HEK293 (cell line): ENCODE measurements around the gene CPN2.

Source experiments
- CTCF ChIA-PET: fragments of 350-600 bp; formaldehyde crosslinking; extraction: SDS; loops from one replicate; lab custom pipeline; 2021; ENCODE audit warnings: antibody characterized with exemption; lab: Yijun Ruan, JAX
- POLR2A ChIA-PET: fragments of 300-600 bp; formaldehyde crosslinking; extraction: SDS; loops from one replicate; lab custom pipeline; 2020; ENCODE audit warnings: antibody characterized with exemption, inconsistent platforms; lab: Yijun Ruan, JAX
- H3K27ac ChIP-seq: fragments of 200-500 bp; sonication (Bioruptor generic); 2 replicates; pipeline ENCODE4 v1.5.1; 2014; ENCODE audit warnings: low read depth, low read length, control low read depth, inconsistent platforms; ENCODE audit errors: extremely low read depth
- H3K36me3 ChIP-seq, 2 experiments: fragments of 200-500 bp in 1 of 2; sonication (Bioruptor generic) in 1 of 2; 1 replicate in 1 of 2; 2 replicates in 1 of 2; pipeline ENCODE4 v1.5.1; 2014 to 2017; ENCODE audit warnings: inconsistent platforms in 2 of 2, low read length in 2 of 2; ENCODE audit not compliant: control insufficient read depth in 2 of 2, insufficient read depth in 1 of 2
- H3K4me1 ChIP-seq: fragments of 200-500 bp; sonication (Bioruptor generic); 2 replicates; pipeline ENCODE4 v1.5.1; 2014; ENCODE audit warnings: mild to moderate bottlenecking, low read length, inconsistent platforms; ENCODE audit not compliant: control insufficient read depth, insufficient read depth
- H3K4me3 ChIP-seq: 2 replicates; pipeline ENCODE4 v1.5.1; 2011; ENCODE audit warnings: low read depth, mild to moderate bottlenecking, control low read depth, low read length, moderate library complexity
- H3K9me3 ChIP-seq: fragments of 200-500 bp; sonication (Bioruptor generic); 2 replicates; pipeline ENCODE4 v1.5.1; 2014; ENCODE audit warnings: low read depth, low read length, inconsistent platforms; ENCODE audit not compliant: control insufficient read depth, insufficient read depth
- ELK4 ChIP-seq: IDR thresholded peaks from 2 replicates; pipeline ENCODE4 v1.6.1; 2011; ENCODE audit warnings: mild to moderate bottlenecking, low read depth, low read length, borderline replicate concordance
- MZF1 ChIP-seq: fragments of 450-650 bp; formaldehyde crosslinking; IDR thresholded peaks from 2 replicates; pipeline ENCODE4 v1.5.1; 2017; ENCODE audit warnings: missing biosample characterization, missing genetic modification characterization, borderline replicate concordance
- PRDM2 ChIP-seq: fragments of 450-650 bp; formaldehyde crosslinking; IDR thresholded peaks from 2 replicates; pipeline ENCODE4 v1.5.1; 2016; ENCODE audit warnings: missing biosample characterization, missing genetic modification characterization, borderline replicate concordance
- TRIM28 ChIP-seq: IDR thresholded peaks from 2 replicates; pipeline ENCODE4 v1.6.1; 2011; ENCODE audit warnings: low read length, control low read depth, borderline replicate concordance
- ZFP69B ChIP-seq: fragments of 450-650 bp; formaldehyde crosslinking; IDR thresholded peaks from 2 replicates; pipeline ENCODE4 v1.5.1; 2016; ENCODE audit warnings: missing biosample characterization, missing genetic modification characterization
- ZNF518A ChIP-seq: fragments of 450-650 bp; formaldehyde crosslinking; conservative IDR thresholded peaks from 2 replicates; pipeline ENCODE4 v1.5.1; 2016; ENCODE audit warnings: low read depth, missing biosample characterization, missing genetic modification characterization
- ZNF548 ChIP-seq: fragments of 450-650 bp; formaldehyde crosslinking; IDR thresholded peaks from 2 replicates; pipeline ENCODE4 v1.5.1; 2016; ENCODE audit warnings: missing biosample characterization, missing genetic modification characterization
- ZNF560 ChIP-seq: fragments of 450-650 bp; formaldehyde crosslinking; IDR thresholded peaks from 2 replicates; pipeline ENCODE4 v1.5.1; 2017; ENCODE audit warnings: missing biosample characterization, missing genetic modification characterization, borderline replicate concordance
- ZNF624 ChIP-seq: fragments of 450-650 bp; formaldehyde crosslinking; IDR thresholded peaks from 2 replicates; pipeline ENCODE4 v1.5.1; 2017; ENCODE audit warnings: missing biosample characterization, missing genetic modification characterization
- ZNF791 ChIP-seq: fragments of 450-650 bp; formaldehyde crosslinking; IDR thresholded peaks from 2 replicates; pipeline ENCODE4 v1.5.1; 2016; ENCODE audit warnings: missing biosample characterization, missing genetic modification characterization
- TF ChIP-seq, protein P1 (sequence below): fragments of 450-650 bp; formaldehyde crosslinking; IDR thresholded peaks from 2 replicates; pipeline ENCODE4 v1.5.1; 2016; ENCODE audit warnings: missing biosample characterization, missing genetic modification characterization
- TF ChIP-seq, protein P2 (sequence below): fragments of 450-650 bp; formaldehyde crosslinking; optimal IDR thresholded peaks from 2 replicates; pipeline ENCODE3; 2016; ENCODE audit warnings: missing biosample characterization, mild to moderate bottlenecking, missing genetic modification characterization

The CPN2 gene

DNA sequence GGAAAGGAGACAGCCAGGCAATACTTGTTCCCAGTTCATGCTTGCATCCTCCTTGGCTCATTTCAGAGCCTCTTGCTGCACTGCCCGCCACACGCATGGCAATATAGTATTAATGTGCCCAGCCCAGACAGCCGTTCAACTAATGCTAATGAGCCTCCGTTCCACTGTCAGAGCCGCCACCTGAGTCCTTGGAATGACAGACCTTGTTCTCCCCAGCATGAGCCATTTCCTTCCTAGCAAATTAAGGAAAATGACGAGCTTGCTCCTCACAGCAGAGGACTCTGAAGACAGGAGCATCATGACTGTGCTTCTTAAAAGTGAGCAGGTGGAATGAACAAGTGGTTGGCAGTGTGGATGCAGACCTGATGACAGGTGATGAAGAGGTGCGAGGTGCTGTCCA, 29.2 kb upstream of the CPN2 start:
- no peak overlapping the region for H3K27ac ChIP-seq
- TF ChIP-seq ELK4 (no peak), ZNF560 (tag by site-specific recombination) (no peak), TRIM28 (no peak), PRDM2 (tag by site-specific recombination) (no peak), ZNF791 (tag by site-specific recombination) (no peak), ZNF548 (tag by site-specific recombination) (no peak), MZF1 (tag by site-specific recombination) (no peak), ZNF624 (tag by site-specific recombination) (no peak), ZNF518A (tag by site-specific recombination) (no peak), ZFP69B (tag by site-specific recombination) (no peak)
- TF ChIP-seq, protein P1, sequence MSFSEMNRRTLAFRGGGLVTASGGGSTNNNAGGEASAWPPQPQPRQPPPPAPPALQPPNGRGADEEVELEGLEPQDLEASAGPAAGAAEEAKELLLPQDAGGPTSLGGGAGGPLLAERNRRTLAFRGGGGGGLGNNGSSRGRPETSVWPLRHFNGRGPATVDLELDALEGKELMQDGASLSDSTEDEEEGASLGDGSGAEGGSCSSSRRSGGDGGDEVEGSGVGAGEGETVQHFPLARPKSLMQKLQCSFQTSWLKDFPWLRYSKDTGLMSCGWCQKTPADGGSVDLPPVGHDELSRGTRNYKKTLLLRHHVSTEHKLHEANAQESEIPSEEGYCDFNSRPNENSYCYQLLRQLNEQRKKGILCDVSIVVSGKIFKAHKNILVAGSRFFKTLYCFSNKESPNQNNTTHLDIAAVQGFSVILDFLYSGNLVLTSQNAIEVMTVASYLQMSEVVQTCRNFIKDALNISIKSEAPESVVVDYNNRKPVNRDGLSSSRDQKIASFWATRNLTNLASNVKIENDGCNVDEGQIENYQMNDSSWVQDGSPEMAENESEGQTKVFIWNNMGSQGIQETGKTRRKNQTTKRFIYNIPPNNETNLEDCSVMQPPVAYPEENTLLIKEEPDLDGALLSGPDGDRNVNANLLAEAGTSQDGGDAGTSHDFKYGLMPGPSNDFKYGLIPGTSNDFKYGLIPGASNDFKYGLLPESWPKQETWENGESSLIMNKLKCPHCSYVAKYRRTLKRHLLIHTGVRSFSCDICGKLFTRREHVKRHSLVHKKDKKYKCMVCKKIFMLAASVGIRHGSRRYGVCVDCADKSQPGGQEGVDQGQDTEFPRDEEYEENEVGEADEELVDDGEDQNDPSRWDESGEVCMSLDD: no peak
- TF ChIP-seq, protein P2, sequence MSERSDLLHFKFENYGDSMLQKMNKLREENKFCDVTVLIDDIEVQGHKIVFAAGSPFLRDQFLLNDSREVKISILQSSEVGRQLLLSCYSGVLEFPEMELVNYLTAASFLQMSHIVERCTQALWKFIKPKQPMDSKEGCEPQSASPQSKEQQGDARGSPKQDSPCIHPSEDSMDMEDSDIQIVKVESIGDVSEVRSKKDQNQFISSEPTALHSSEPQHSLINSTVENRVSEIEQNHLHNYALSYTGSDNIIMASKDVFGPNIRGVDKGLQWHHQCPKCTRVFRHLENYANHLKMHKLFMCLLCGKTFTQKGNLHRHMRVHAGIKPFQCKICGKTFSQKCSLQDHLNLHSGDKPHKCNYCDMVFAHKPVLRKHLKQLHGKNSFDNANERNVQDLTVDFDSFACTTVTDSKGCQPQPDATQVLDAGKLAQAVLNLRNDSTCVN (tag by site-specific recombination): no peak
- no peaks in the 10 kb centered on the region for H3K36me3 ChIP-seq
- POLR2A ChIA-PET: no interaction called here
- no peak overlapping the region for H3K4me3 ChIP-seq
- CTCF ChIA-PET: no interaction called here
- H3K9me3 ChIP-seq: no peaks in the 10 kb centered on the region
- H3K4me1 ChIP-seq: no peaks in the 10 kb centered on the region
